ENCODE data around the gene TREX2.

Gene TREX2

DNA sequence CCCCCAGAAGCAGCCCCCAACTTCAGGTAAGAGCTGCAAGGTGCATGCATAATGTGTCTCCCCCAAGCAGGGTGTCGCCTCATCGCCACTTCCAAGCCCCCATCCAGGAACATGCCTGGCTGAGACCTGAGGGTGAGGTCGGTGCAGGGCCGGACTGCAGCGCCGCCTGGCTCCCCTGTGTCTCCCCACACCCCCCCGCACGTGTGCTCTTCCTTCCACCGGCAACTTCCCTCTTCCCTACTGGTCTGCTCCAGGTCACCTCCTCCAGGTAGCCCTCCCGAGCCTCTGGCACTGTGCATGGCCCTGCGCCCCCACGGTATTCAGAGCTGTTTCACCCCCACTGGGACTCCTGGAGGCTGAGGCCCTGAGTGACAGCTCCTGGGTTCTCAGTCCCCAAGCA is 46.7 kb upstream of the TREX2 start:
- Histone ChIP-seq H3K4me3 (no peak overlapping the region), H3K9me3 (no peaks in the 10 kb centered on the region), H3K27me3 (no peaks in the 10 kb centered on the region), H3K36me3 (no peaks in the 10 kb centered on the region), H3K4me1 (peaks cover 8 to 64% (median 44%) of the 10 kb centered on the region in 4 donors), H3K27ac (peak overlapping the region in 1 of 2 donors; percentile 93)
- TF ChIP-seq, protein P1, sequence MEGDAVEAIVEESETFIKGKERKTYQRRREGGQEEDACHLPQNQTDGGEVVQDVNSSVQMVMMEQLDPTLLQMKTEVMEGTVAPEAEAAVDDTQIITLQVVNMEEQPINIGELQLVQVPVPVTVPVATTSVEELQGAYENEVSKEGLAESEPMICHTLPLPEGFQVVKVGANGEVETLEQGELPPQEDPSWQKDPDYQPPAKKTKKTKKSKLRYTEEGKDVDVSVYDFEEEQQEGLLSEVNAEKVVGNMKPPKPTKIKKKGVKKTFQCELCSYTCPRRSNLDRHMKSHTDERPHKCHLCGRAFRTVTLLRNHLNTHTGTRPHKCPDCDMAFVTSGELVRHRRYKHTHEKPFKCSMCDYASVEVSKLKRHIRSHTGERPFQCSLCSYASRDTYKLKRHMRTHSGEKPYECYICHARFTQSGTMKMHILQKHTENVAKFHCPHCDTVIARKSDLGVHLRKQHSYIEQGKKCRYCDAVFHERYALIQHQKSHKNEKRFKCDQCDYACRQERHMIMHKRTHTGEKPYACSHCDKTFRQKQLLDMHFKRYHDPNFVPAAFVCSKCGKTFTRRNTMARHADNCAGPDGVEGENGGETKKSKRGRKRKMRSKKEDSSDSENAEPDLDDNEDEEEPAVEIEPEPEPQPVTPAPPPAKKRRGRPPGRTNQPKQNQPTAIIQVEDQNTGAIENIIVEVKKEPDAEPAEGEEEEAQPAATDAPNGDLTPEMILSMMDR (IDR thresholded peaks at IDR 0.05): no peak
- no peak for DNase-seq
- intact Hi-C loops (cut with DNase I; ENCODE audit: low total_unique reads): no loop called here

DNA sequence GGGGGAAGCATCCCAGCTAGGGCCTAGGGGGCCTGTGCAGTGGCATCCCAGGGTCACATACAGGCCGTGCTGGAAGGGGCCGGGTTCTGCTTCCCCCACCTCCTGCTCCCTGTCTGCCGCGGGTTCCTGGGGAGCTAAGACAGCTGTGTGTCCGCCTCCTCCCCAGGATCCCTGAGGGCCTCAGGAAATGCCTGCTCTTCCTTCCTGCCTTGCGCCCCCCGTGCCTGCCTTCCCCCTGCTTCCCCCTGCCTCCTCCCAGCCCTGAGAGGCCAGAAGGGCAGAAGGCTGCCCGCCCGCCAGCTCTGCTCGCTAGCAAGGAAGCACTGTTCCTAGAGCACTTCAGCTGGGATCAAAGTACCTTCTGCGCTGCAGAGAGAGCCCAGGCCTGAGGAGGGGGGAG is 46.1 kb upstream of the TREX2 start:
- Histone ChIP-seq H3K4me3 (no peak overlapping the region), H3K9me3 (no peaks in the 10 kb centered on the region), H3K36me3 (no peaks in the 10 kb centered on the region), H3K27me3 (no peaks in the 10 kb centered on the region), H3K27ac (peak overlapping the region; percentile 47 to 88), H3K4me1 (peaks cover 8 to 71% (median 49%) of the 10 kb centered on the region in 4 donors)
- intact Hi-C loops (cut with DNase I; ENCODE audit: low total_unique reads): no loop called here
- no peak for DNase-seq
- TF ChIP-seq, protein P1 (IDR thresholded peaks at IDR 0.05): no peak

DNA sequence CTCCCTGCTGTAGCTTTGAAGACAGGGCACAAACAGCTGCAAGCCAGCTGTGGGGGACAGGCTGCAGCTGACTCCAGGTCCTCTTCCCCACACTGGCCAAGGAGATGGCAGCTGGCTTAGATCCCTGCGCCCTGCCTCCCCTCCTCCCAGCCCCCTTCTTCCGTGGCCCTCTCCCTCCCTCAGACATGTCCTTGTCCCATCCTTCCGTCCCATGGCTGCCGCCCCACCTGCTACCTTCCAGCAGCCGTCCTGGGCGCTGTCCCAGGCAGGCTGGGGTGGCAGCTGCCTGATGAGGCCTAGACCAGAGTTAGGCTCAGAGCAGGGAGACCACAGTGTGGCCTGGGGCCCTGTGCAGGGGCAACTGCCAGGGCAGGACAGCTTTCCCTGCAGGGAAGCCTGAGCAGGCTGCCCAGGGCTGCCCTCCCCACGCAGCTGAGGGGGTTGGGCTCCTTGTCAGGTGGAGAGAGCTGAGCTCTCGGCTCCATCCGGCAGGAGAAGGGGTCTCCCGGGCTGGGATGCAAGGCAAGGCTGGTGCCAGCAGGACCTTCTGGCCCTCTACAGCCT is 45.6 kb upstream of the TREX2 start:
- H3K27ac ChIP-seq: peak overlapping the region; percentile 47 to 88
- no peak overlapping the region for H3K4me3 ChIP-seq
- no peak for DNase-seq

DNA sequence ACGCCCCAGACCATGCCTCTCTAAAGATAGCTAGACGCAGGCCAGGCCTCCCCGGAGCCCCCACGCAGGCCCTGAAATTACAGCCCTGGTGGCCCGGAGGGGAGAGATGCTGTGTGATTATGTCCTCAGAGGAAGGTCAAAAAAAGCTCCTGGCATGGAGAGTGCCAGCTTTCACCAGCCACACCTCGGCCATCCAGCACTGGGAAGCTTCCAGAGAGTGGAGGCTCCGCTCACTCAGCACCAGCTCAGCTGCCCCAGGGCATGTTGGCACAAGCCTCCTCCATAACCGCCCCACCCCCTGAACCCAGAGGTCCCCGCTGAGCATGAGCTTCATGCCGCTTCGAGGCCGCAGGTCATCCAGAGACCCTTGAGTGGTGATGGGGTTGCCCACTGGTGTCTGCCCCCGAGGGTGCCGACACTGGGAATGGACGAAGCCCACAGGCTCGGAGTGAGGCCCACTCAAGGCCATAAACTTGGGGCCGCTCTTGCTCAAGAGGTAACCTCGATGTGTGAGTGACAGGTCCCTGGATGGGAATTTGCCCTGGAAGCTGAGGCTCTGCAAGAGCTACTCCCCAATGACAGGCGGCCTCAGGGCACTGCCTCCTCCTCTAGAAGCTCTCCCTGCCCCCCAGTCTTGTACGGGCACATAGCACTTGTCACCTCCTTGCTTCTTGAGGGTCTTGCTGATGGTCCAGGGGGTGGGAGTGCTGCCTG is 44.5 kb upstream of the TREX2 start:
- peaks cover 8 to 86% (median 61%) of the 10 kb centered on the region in 4 donors for H3K4me1 ChIP-seq
- peak overlapping the region; percentile 80 to 88 for H3K27ac ChIP-seq
- no peak for DNase-seq
- TF ChIP-seq, protein P1 (IDR thresholded peaks at IDR 0.05): no peak
- no peak overlapping the region for H3K4me3 ChIP-seq
- H3K9me3 ChIP-seq: no peaks in the 10 kb centered on the region
- no peaks in the 10 kb centered on the region for H3K27me3 ChIP-seq
- no peaks in the 10 kb centered on the region for H3K36me3 ChIP-seq
- intact Hi-C loops (cut with DNase I; ENCODE audit: low total_unique reads): no loop called here

More for the DNA sequence above, 45.6 kb upstream of the TREX2 start:
- intact Hi-C loops (cut with DNase I; ENCODE audit: low total_unique reads): no loop called here
- H3K27me3 ChIP-seq: no peaks in the 10 kb centered on the region
- no peaks in the 10 kb centered on the region for H3K36me3 ChIP-seq
- H3K4me1 ChIP-seq: peaks cover 8 to 76% (median 51%) of the 10 kb centered on the region in 4 donors
- H3K9me3 ChIP-seq: no peaks in the 10 kb centered on the region
- TF ChIP-seq, protein P1 (IDR thresholded peaks at IDR 0.05): no peak

DNA sequence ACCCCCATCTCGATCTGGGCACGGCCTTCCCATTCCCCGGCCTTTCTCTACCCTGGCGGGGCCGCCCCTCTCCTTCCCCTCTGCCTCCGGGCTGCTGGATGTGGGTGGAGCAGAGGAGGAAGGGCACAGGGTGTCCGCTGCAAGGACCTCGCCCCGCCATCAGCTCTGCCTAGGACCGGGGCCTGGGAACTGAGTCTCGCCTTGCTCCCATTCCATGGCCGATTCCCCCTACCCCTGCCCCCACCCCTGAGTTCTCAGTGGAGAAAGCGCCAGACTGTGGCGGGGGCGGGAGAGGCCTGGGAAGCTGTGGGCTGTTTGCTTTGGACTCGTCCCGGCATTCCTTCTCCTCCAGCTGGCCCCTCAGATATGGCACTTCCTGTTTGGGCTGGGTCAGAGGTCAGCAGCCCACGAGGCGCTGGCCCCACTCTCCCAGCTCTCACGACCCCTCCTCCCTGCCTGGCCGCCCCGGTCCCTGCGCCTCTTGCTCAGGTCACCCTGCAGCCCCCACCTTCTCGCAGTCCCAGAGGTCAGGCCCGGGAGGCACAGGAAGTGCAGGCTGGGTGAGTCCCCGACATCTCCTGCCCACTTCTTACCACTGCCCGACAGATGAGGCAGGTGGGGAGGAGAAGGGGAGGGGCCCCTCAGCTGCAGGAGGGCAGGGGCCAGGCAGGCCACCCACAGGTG is 42.5 kb upstream of the TREX2 start:
- intact Hi-C loops (cut with DNase I; ENCODE audit: low total_unique reads): no loop called here
- peak; percentile 27 to 89 for DNase-seq
- peak overlapping the region; percentile 80 to 88 for H3K27ac ChIP-seq
- peaks cover 8 to 96% (median 71%) of the 10 kb centered on the region in 4 donors for H3K4me1 ChIP-seq
- H3K27me3 ChIP-seq: no peaks in the 10 kb centered on the region
- no peaks in the 10 kb centered on the region for H3K36me3 ChIP-seq
- TF ChIP-seq, protein P1 (IDR thresholded peaks at IDR 0.05): no peak
- no peaks in the 10 kb centered on the region for H3K9me3 ChIP-seq
- peak overlapping the region; percentile 18 to 22 for H3K4me3 ChIP-seq

Measured in tibial artery (tissue), 4 donors.